HG03025 (cell line): ENCODE data around the gene TMF1.

Experiments
- ATAC-seq: cut with Tn5 transposase; IDR thresholded peaks from one replicate; pipeline ENCODE4 v1.9.1; 2021; ENCODE audit warnings: mild to moderate bottlenecking, moderate library complexity; ENCODE audit not compliant: unreplicated experiment, low FRiP score

Gene TMF1

DNA sequence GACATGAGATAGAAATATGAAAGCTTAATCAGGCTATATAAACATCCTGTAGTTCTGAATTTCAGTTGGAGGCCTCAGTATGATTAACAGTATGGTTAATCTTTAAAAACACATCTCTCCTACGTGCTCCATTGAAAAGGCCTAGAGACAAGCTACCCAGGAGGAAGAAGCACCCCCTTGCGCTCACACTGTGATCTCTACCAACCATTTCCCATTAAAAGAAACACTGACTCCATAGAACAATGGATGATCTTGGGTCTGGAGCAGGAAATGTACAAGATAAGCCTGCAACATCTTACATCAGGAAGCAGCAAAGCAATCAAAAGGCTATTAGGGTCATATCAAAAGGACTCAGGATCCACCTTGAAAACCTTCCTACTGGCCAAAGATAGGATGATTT lies 35.2 kb downstream of the TMF1 start:
- ATAC-seq, result no peak

DNA sequence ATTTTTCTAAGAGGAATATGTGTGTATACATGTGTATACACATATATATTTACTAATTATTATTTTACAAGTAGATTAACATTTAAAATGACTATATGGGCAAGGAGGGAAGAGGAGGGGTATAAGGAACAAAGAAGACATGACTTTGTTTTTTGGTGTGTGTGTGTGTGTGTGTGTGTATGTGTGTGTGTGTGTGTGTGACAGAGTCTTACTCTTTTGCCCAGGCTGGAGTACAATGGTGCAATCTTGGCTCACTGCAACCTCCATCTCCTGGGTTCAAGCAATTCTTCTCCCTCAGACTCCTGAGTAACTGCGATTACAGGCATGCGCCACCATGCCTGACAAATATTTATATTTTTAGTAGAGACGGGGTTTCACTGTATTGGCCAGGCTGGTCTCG lies 36.0 kb downstream of the TMF1 start:
- ATAC-seq, result no peak

DNA sequence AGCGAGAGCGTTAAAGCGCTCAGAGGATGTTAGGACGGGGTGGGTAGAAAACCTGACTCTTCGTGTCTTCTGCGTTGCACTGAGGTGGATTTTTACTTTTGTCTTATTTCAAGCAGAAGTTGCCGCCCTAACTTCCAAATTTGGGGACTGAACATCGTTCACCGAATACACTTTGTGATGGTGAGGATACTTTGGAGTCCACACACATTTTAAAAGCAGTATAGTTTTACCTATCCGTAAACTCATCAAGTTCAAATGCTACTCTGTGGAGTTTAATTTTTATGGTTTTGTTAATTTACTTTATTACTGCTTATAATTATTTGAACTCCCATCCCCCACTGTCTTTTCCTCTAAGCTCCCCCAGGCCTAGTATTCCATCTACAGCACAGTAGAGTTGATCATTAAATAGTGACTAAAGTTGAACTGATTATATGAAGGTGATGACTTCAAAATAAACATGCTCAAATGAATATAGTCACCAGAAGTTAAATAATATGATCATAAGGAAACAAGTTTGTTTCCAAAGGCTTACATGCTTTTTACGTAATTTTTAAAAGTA lies 38.0 kb downstream of the TMF1 start:
- ATAC-seq, result no peak

GRCh38 chr3:69013253-69014021 lies 38.7 kb downstream of the TMF1 start, which contains the start of gene EOGT:
Gene EOGT, minus strand, starts transcription at chr3:69013684. Its CDS starts 3,838 bp downstream, at chr3:69009846.
- ATAC-seq, result peak; percentile 81

DNA sequence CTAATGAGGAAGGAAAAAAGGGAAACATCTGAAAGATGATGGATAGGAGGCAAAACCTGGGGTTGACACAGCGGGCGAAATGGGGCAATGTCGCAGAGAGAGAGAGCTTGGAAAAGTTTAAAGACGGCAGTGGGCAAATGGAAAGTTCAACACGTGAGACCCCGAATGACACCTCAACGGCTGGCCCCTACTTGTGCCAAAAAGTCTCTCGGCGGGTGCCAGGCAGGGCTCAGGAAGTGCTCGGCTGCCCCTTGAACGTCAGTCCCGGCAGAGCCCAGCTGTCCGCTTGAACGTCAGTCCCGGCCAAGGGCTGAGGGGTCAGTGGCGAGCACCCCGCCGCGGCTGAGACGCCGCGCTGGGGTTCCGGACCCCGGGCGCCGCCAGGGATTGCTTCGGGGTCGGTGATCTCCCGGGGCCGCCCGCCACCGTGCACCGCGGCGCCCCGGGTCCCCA lies 39.3 kb downstream of the TMF1 start:
- ATAC-seq, result peak; percentile 42

DNA sequence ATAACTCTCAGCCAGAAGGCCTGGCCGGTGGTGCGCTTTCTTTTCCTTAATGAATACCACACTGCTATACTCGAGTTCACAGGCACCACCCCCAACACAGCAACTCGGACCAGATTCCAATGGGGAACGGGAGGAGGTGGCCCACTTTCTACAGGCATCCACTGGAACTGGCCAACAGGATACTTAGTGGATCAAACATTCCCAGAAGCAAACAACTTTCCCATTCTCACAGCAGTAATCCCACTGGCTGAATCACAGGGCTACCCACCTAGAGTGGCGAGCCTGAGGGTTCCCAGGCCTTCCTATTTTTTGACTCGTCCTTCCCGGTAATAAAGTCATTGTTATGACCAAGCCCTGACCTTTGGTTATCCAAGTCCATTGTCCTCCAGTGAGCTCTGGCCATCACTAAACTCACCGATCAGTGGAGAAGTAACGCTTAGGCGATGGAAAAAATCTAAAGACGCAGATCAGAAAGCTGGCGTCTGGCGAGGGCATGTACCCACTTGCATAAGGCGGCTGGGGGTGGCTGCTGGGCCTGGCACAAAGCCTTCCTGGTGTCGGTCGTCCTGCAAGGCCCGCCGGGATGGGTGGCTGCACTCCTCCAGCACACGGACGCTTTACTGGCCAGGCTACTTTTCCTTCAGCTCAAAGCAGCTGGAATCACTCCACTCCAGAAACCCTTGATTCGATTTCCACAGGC lies 39.9 kb downstream of the TMF1 start:
- no peak for ATAC-seq

- no peak for ATAC-seq
Measured at GRCh38 chr3:69011096-69011730, 40.9 kb downstream of the TMF1 start.

- no peak for ATAC-seq
Measured at GRCh38 chr3:69009559-69010410, 42.3 kb downstream of the TMF1 start.

- no peak for ATAC-seq
Measured at GRCh38 chr3:69008980-69009379, 43.2 kb downstream of the TMF1 start.

- no peak for ATAC-seq
Measured at GRCh38 chr3:69005791-69006482, 46.2 kb downstream of the TMF1 start.

GRCh38 chr3:69005071-69005790 lies 46.9 kb downstream of the TMF1 start:
- ATAC-seq, result no peak

- ATAC-seq, result no peak
Measured at GRCh38 chr3:69004138-69004537, 48.0 kb downstream of the TMF1 start.

- no peak for ATAC-seq
Measured at GRCh38 chr3:68999605-69000004, 52.5 kb downstream of the TMF1 start.

DNA sequence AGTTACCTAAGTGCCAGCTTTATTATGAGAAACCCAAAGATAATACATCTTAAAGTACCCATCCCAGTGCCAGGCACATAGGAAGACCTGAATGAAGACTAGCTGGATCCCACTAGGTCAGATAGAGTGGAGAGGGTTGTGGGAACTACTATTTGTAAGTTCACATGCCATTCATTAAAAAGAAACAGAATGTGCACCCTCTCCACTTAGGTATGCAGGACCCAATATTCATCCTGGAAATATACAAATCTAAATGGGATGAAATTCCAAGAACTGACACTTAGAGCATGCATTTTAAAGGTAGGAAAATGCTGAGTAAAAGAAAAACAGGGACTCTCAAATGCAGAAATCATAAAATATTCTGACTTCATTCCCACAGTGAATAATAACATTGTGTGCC lies 53.0 kb downstream of the TMF1 start:
- ATAC-seq, result no peak

DNA sequence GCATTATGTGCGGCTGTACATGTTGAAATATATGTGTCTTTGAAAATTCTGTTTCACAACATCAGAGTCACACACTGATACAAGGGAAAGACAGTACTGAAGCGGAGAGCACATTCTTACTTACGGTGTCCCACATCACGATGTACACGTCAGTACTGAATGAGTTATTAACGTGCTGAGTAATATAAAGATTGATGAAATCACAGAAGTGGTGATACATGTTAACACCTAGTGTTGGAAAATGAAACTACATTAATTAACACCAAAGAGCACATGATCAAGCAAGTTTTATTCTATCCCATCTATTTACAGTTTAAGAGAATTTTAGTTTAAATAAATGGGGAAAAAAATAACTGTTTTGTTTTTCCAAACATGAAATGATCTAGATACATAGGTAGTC lies 54.2 kb downstream of the TMF1 start:
- no peak for ATAC-seq

DNA sequence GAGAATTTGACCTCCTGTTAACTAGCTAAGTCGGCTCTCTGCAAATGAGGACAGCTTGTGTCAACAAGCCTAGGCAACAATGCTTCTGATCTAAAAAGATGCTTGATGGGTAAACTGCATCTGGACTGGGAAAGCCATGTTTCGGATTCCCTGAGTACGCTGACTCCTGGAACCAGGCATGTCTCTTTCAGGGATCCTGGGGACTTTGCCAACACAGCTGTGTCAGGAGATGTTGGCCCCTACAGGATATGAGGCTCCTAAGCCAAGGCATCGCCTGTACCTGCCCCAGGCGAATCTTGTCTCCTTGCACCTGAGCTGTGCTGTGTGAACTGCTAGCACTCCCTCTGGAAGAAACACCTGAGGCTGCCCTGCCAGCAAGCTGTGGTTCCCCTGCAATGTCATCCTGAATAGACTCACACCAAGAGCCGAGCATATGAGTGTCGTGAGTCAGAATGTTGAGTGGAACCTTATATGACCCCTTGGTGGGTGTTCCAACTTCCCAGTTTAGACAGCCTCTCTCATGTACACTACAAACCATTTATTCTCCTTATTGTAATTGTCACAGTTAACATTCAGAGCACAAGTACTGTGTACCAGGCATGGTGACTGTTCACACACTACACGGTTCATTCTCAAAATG lies 55.7 kb downstream of the TMF1 start:
- no peak for ATAC-seq

GRCh38 chr3:68988740-68989139 lies 63.4 kb downstream of the TMF1 start:
- no peak for ATAC-seq

DNA sequence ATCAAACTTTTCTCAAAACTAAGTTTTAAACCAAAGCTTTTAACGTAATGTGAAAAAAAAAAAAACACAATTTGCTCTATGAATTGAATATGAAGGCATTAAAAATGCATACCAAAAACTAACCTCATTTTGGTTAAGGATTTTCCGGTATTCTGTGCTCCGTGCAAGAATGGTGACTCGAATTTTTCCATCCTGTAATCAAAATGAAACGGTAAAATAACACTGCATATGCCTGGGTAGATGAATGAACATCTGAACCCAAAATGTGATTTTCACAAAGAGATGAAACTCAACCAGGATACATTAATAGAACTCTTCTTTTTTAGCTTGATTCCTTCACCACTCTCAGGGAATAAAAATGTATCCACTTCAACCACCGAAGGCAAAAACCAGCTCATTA lies 64.8 kb downstream of the TMF1 start:
- ATAC-seq, result no peak
